Raji (cell line): Measurements from ENCODE around the gene B3GNT9.
A peak's percentile ranks its signal among the peaks of the same experiment; 100 is the strongest.

Experiments used
- POLR2A ChIP-seq: IDR thresholded peaks from 2 replicates; pipeline ENCODE4 v1.6.1; 2011; ENCODE audit warnings: low read depth, low read length, control low read depth; ENCODE audit not compliant: insufficient read depth

B3GNT9 gene, protein sequence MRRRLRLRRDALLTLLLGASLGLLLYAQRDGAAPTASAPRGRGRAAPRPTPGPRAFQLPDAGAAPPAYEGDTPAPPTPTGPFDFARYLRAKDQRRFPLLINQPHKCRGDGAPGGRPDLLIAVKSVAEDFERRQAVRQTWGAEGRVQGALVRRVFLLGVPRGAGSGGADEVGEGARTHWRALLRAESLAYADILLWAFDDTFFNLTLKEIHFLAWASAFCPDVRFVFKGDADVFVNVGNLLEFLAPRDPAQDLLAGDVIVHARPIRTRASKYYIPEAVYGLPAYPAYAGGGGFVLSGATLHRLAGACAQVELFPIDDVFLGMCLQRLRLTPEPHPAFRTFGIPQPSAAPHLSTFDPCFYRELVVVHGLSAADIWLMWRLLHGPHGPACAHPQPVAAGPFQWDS

DNA sequence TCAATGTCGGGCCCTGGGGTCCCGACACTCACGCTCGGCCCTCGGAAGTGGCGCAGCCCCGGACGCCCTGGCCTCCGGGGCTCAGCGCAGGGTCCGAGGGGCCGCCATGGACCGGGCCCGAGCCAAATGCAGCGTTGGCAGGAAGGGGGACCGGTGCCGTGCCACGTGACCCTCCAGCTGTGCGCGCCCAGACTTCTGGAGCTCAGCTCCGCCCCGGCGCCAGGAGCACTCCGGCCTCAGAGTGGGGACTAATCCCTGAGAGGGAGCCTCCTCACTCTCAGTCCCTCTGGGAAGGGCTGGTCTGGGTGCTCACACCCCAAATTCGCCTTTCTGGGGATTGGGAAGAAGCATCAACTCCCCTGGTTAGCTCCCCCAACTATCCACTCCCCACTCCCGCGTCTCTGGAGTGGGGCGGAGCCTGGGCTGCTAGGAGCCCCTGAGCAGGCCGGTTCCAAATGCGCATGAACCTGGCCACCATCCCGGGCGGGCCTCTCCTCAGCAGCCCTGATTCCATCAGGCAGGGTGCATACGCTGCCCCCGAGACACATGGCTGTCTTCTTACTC lies at the start of gene B3GNT9:
B3GNT9 (minus strand) TSS at position 166 of the 564 bp plus-strand sequence. CDS start 513 bp downstream, outside the sequence.
- no peak for TF ChIP-seq POLR2A

- TF ChIP-seq POLR2A: no peak
Observed at GRCh38 chr16:67200491-67200890, 49.7 kb upstream of the B3GNT9 start.

DNA sequence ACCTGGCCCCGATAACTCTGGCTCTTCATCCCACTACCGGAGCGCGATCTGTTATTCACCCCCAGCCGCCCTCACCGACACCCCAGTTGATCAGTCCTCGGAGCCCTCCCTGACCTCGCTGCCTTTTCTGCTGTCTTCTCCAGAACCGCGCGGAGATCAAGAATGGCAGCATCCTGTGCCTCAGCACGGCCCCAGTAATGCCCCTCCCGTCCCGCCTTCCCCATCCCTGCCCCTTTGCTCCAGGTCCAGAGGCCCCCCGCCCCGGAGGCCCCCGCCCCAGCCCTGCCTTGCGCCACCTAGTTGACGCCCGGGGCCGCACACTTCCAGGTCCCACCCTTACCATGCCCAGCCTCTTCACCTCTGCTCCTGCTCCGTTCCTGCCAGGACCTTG lies 49.0 kb upstream of the B3GNT9 start:
- TF ChIP-seq POLR2A: no peak

- TF ChIP-seq POLR2A: no peak
Observed at GRCh38 chr16:67199011-67199807, 48.4 kb upstream of the B3GNT9 start, which contains the start of gene ELMO3. Gene ELMO3, plus strand, starts transcription at chr16:67199131. Its CDS starts 196 bp downstream, at chr16:67199327.

DNA sequence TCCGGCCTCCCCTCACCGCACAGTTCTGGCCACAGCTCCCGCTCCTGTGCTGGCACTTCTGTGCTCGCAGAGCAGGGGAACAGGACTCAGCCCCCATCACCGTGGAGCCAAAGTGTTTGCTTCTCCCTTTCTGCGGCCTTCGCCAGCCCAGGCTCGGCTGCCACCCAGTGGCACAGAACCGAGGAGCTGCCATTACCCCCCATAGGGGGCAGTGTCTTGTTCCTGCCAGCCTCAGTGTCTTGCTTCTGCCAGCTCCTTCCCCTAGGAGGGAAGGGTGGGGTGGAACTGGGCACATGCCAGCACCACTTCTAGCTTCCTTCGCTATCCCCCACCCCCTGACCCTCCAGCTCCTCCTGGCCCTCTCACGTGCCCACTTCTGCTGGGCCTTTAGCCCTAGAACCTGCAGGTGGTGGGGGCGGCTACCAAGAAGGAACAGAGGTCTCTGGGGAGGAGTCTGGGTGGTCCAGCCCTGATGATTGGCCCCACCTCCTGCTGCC lies 47.5 kb upstream of the B3GNT9 start:
- TF ChIP-seq POLR2A: no peak

DNA sequence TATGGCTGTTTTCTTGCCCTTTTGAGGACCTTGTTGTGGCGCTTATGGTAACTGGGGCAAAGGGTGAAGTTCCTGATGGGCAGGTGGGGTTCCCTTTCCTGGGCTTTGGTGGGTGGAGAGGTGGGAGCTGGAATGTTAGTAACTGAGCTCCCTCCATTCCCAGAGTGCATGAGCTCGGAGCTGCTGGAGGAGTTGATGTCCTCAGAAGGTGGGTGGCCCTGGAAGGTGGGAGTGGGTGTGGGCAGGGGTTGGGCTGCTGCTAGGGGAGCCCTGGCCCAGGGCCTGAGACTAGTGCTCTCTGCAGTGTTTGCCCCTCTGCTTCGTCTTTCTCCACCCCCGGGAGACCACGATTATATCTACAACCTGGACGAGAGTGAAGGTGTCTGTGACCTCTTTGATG lies 46.9 kb upstream of the B3GNT9 start:
- no peak for TF ChIP-seq POLR2A

DNA sequence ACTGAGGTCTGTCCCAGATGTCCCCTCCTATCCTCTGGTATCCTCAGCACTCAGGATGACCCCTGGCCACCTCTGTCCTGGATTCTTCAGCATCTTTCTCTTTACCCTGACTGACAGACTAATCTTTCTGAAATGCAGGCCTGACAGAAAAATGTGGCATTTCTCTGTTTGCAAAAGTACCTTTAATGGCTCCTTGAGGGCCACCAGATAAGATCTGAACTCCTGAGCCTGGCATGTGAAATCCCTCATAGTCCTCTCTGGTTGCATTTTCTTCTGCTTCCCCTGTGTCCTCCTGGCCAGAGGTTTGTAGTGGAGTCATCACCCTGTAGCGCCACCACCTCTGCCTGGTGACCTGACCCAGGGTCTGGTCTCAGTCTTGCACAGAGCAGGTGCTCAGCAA lies 46.1 kb upstream of the B3GNT9 start:
- TF ChIP-seq POLR2A: no peak

DNA sequence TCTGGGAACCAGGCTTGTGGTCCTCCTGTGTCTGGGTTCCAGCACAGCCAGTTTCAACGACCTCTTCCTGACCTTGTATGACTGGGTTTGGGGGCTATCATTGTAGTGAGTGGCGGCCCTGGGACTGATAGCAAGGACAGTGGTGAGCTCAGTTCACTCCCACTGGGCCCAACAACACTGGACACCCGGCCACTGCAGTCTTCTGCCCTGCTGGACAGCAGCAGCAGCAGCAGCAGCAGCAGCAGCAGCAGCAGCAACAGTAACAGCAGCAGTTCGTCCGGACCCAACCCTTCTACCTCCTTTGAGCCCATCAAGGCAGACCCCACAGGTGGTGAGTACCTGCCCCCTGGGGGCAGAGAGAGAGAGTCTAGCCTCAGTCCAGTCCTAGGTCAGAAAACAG lies 44.9 kb upstream of the B3GNT9 start:
- TF ChIP-seq POLR2A: no peak

- TF ChIP-seq POLR2A: no peak
Observed at GRCh38 chr16:67194260-67194659, 43.5 kb upstream of the B3GNT9 start.

GRCh38 chr16:67193536-67193935 lies 42.7 kb upstream of the B3GNT9 start:
- no peak for TF ChIP-seq POLR2A

DNA sequence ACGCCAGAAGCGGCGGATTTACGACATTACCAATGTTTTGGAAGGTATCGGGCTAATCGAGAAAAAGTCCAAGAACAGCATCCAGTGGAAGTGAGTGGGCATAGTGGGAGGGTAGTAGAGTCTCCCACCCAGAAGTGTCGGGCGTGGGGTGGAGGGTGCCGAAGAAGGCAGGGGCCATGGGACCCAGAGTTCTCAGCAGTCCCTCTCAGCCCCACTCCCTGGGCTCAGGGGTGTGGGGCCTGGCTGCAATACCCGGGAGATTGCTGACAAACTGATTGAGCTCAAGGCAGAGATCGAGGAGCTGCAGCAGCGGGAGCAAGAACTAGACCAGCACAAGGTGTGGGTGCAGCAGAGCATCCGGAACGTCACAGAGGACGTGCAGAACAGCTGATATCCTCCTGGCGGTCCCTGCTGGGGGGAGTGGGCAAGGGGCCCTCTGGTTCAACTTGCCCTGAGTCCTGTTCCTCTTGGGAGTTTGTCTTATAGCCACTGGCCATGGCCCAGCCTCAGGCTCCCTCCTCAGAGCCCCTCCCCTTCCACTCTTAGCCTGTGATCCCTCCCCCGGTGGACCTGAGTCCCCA lies 42.1 kb upstream of the B3GNT9 start:
- no peak for TF ChIP-seq POLR2A

DNA sequence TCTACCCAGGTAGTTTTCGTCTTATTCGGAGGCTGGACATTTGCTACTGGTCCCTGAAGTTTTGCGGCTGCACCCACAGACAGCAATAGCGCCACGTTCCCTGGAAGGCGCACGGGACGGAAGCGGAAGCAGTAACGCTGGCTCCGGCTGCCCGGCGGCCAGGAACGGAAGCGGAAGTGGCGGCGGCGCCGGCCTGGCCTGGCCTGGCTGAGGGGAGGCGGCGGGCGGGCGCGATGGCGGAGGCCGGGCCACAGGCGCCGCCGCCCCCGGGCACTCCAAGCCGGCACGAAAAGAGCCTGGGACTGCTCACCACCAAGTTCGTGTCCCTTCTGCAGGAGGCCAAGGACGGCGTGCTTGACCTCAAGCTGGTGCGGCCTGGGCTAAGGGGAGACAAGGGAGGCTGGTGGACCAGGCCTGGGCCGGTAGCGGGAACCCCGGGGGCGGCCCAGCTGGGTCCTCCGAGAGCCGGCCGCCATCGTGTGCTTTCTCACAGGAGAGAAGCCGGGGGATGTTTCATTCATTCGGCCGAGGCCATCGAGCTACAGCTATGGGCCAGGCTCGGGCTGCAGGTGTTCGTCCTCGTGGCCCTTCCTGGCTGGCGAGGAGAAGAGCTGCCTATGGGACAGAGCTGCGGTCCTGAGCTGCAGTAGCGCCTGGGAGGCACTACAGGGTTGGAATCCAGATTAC lies 41.3 kb upstream of the B3GNT9 start, which contains the start of gene E2F4:
E2F4 (plus strand) TSS at position 161 of the 687 bp plus-strand sequence; CDS start at position 234, 73 bp downstream.
- peak; percentile 76 for TF ChIP-seq POLR2A

GRCh38 chr16:67191411-67191994 lies 40.7 kb upstream of the B3GNT9 start:
- no peak for TF ChIP-seq POLR2A
